HL-60 (cell line): ENCODE results near the gene STMP1.

Experiments used
- DNase-seq, 2 experiments: peaks; one replicate each; pipeline ENCODE4 v3.0.0-alpha.2; 2010 to 2020; ENCODE audit warnings: low read depth in 1 of 2, low spot score in 1 of 2
- H3K27ac ChIP-seq: fragments of 250-450 bp; sonication (Bioruptor Pico); replicated peaks from 2 replicates; pipeline ENCODE4 v1.5.1; 2020; ENCODE audit warnings: mild to moderate bottlenecking, moderate library complexity
- H3K27me3 ChIP-seq: fragments of 250-450 bp; sonication (Bioruptor Pico); 2 replicates; pipeline ENCODE4 v1.5.1; 2021; ENCODE audit warnings: mild to moderate bottlenecking, moderate library complexity; ENCODE audit not compliant: insufficient read depth, poor library complexity, severe bottlenecking
- H3K4me3 ChIP-seq: replicated peaks from 2 replicates; pipeline ENCODE4 v1.5.1; 2011; ENCODE audit warnings: mild to moderate bottlenecking, control low read depth, low read length; ENCODE audit not compliant: insufficient read depth
- GABPA ChIP-seq: IDR thresholded peaks from 2 replicates; pipeline ENCODE4 v1.6.1; 2012; ENCODE audit warnings: low read depth
- POLR2AphosphoS5 ChIP-seq: IDR thresholded peaks from 2 replicates; pipeline ENCODE4 v1.6.1; 2012; ENCODE audit warnings: low read depth
- SPI1 ChIP-seq: IDR thresholded peaks from 2 replicates; pipeline ENCODE4 v1.6.1; 2012; ENCODE audit warnings: low read depth, mild to moderate bottlenecking, borderline replicate concordance
- TF ChIP-seq, protein P1 (sequence below): IDR thresholded peaks from one replicate; pipeline ENCODE4 v1.5.1; 2011; ENCODE audit warnings: low read length, control low read depth, inconsistent platforms; ENCODE audit not compliant: insufficient read depth
- TF ChIP-seq, protein P2 (sequence below): IDR thresholded peaks from 2 replicates; pipeline ENCODE4 v1.6.1; 2012; ENCODE audit warnings: low read depth; ENCODE audit not compliant: insufficient replicate concordance

STMP1 gene

GRCh38 chr7:135708041-135708440 lies 45.7 kb downstream of the STMP1 start:
- H3K27ac ChIP-seq: no peak overlapping the region
- no peak overlapping the region for H3K4me3 ChIP-seq
- TF ChIP-seq, protein P1, sequence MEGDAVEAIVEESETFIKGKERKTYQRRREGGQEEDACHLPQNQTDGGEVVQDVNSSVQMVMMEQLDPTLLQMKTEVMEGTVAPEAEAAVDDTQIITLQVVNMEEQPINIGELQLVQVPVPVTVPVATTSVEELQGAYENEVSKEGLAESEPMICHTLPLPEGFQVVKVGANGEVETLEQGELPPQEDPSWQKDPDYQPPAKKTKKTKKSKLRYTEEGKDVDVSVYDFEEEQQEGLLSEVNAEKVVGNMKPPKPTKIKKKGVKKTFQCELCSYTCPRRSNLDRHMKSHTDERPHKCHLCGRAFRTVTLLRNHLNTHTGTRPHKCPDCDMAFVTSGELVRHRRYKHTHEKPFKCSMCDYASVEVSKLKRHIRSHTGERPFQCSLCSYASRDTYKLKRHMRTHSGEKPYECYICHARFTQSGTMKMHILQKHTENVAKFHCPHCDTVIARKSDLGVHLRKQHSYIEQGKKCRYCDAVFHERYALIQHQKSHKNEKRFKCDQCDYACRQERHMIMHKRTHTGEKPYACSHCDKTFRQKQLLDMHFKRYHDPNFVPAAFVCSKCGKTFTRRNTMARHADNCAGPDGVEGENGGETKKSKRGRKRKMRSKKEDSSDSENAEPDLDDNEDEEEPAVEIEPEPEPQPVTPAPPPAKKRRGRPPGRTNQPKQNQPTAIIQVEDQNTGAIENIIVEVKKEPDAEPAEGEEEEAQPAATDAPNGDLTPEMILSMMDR: no peak
- H3K27me3 ChIP-seq: no peaks in the 10 kb centered on the region
- DNase-seq: no peak

GRCh38 chr7:135709508-135709907 lies 47.2 kb downstream of the STMP1 start:
- no peaks in the 10 kb centered on the region for H3K27me3 ChIP-seq
- DNase-seq: no peak
- no peak overlapping the region for H3K4me3 ChIP-seq
- TF ChIP-seq GABPA: no peak
- TF ChIP-seq SPI1: no peak
- TF ChIP-seq POLR2AphosphoS5: no peak
- TF ChIP-seq, protein P1: no peak
- TF ChIP-seq, protein P2, sequence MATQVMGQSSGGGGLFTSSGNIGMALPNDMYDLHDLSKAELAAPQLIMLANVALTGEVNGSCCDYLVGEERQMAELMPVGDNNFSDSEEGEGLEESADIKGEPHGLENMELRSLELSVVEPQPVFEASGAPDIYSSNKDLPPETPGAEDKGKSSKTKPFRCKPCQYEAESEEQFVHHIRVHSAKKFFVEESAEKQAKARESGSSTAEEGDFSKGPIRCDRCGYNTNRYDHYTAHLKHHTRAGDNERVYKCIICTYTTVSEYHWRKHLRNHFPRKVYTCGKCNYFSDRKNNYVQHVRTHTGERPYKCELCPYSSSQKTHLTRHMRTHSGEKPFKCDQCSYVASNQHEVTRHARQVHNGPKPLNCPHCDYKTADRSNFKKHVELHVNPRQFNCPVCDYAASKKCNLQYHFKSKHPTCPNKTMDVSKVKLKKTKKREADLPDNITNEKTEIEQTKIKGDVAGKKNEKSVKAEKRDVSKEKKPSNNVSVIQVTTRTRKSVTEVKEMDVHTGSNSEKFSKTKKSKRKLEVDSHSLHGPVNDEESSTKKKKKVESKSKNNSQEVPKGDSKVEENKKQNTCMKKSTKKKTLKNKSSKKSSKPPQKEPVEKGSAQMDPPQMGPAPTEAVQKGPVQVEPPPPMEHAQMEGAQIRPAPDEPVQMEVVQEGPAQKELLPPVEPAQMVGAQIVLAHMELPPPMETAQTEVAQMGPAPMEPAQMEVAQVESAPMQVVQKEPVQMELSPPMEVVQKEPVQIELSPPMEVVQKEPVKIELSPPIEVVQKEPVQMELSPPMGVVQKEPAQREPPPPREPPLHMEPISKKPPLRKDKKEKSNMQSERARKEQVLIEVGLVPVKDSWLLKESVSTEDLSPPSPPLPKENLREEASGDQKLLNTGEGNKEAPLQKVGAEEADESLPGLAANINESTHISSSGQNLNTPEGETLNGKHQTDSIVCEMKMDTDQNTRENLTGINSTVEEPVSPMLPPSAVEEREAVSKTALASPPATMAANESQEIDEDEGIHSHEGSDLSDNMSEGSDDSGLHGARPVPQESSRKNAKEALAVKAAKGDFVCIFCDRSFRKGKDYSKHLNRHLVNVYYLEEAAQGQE: no peak
- H3K27ac ChIP-seq: no peak overlapping the region

GRCh38 chr7:135710417-135711138 lies 48.3 kb downstream of the STMP1 start:
- H3K27me3 ChIP-seq: no peaks in the 10 kb centered on the region
- DNase-seq: no peak
- H3K27ac ChIP-seq: no peak overlapping the region
- H3K4me3 ChIP-seq: no peak overlapping the region
- TF ChIP-seq POLR2AphosphoS5 (no peak), SPI1 (peak; percentile 10; the same call in 1 of the 2 replicates)
- TF ChIP-seq, protein P2: no peak
- TF ChIP-seq, protein P1: peak; percentile 61

DNA sequence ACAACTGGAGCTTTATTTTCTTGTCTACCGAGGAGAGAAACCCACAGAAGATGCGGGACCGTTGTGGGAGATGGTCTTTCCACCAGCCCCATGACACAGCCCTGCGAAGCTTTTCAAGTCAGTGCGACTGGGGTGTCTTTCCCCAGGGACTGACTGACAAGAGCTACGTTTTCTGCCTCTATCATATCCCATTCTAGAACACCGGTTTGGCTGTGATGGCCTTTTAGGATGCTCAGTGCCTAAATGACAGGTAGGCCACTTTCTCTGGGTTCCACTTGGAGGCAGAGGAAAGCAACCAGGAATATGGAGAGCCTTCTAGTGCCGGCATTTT lies 48.8 kb downstream of the STMP1 start:
- H3K4me3 ChIP-seq: no peak overlapping the region
- DNase-seq: no peak
- H3K27ac ChIP-seq: no peak overlapping the region
- TF ChIP-seq, protein P2: no peak
- TF ChIP-seq GABPA: no peak
- TF ChIP-seq POLR2AphosphoS5: no peak
- TF ChIP-seq SPI1: no peak
- TF ChIP-seq, protein P1: no peak
- H3K27me3 ChIP-seq: no peaks in the 10 kb centered on the region
